ENCODE results near the gene AGK.

GRCh38 chr7:141636053-141636452, 84.8 kb downstream of the AGK start:
- TF ChIP-seq CTCF (IDR thresholded peaks at IDR 0.05; ENCODE audit: low read depth, low read length) (no peak), MAX (IDR thresholded peaks at IDR 0.05; ENCODE audit: low read depth, low read length) (no peak), POLR2A (IDR thresholded peaks at IDR 0.05; ENCODE audit: extremely low read depth, insufficient read length) (no peak), MYC (IDR thresholded peaks at IDR 0.05; ENCODE audit: low read depth, low read length) (no peak)
